Epidermal melanocyte (primary cell): ENCODE data around the gene SUMO4.

Source experiments
- DNase-seq: peaks from one replicate; pipeline ENCODE4 v3.0.0; 2011; ENCODE audit warnings: low spot score; ENCODE audit not compliant: insufficient read length

The SUMO4 gene

GRCh38 chr6:149400050-149400449, at the start of gene SUMO4:
Gene SUMO4 (plus strand): TSS chr6:149400262. CDS start chr6:149400392, 130 bp downstream.
- no peak for DNase-seq

- DNase-seq: no peak
These were observed 46.1 kb upstream of the SUMO4 start for GRCh38 chr6:149354009-149354408.

GRCh38 chr6:149356081-149356750, 43.8 kb upstream of the SUMO4 start:
- no peak for DNase-seq

- no peak for DNase-seq
These were observed 42.1 kb upstream of the SUMO4 start for GRCh38 chr6:149357726-149358538.

GRCh38 chr6:149359440-149359839, 40.6 kb upstream of the SUMO4 start:
- no peak for DNase-seq

- no peak for DNase-seq
These were observed 39.5 kb upstream of the SUMO4 start for GRCh38 chr6:149360536-149360935.

GRCh38 chr6:149362289-149362688, 37.8 kb upstream of the SUMO4 start:
- DNase-seq: no peak

- no peak for DNase-seq
These were observed 36.9 kb upstream of the SUMO4 start for GRCh38 chr6:149363154-149363553.

- no peak for DNase-seq
These were observed 35.5 kb upstream of the SUMO4 start for GRCh38 chr6:149364557-149364956.

GRCh38 chr6:149365197-149365596, 34.9 kb upstream of the SUMO4 start:
- DNase-seq: no peak

- DNase-seq: no peak
These were observed 33.7 kb upstream of the SUMO4 start for GRCh38 chr6:149366267-149366921.

GRCh38 chr6:149368065-149368464, 32.0 kb upstream of the SUMO4 start:
- no peak for DNase-seq

GRCh38 chr6:149371154-149371553, 28.9 kb upstream of the SUMO4 start:
- no peak for DNase-seq

- DNase-seq: no peak
These were observed 28.0 kb upstream of the SUMO4 start for GRCh38 chr6:149372062-149372461.

- no peak for DNase-seq
These were observed 26.6 kb upstream of the SUMO4 start for GRCh38 chr6:149373511-149373910.

- DNase-seq: no peak
These were observed 20.1 kb upstream of the SUMO4 start for GRCh38 chr6:149379977-149380376.

GRCh38 chr6:149380523-149380922, 19.5 kb upstream of the SUMO4 start:
- DNase-seq: no peak

GRCh38 chr6:149383371-149383770, 16.7 kb upstream of the SUMO4 start:
- no peak for DNase-seq

GRCh38 chr6:149384464-149384863, 15.6 kb upstream of the SUMO4 start:
- no peak for DNase-seq

- no peak for DNase-seq
These were observed 13.9 kb upstream of the SUMO4 start for GRCh38 chr6:149385998-149386646.

GRCh38 chr6:149387779-149388512, 12.1 kb upstream of the SUMO4 start:
- DNase-seq: no peak
